HFFc6 (cell line): ENCODE measurements around the gene TNIP1. TPM values are rescaled to one million over a fixed set of nuclear protein-coding genes. Genes with fewer than 3 reads are reported as not detected.

Experiments
- DNase-seq: peaks from one replicate; pipeline ENCODE4 v3.0.0-alpha.2; 2018
- H3K27ac Mint-ChIP-seq: 2 replicates; pipeline ENCODE4 v1.8.0; 2020; ENCODE audit warnings: mild to moderate bottlenecking, mixed read lengths
- H3K27me3 Mint-ChIP-seq: 2 replicates; pipeline ENCODE4 v1.8.0; 2021; ENCODE audit warnings: mild to moderate bottlenecking, moderate library complexity, mixed read lengths; ENCODE audit not compliant: insufficient read depth
- H3K36me3 Mint-ChIP-seq: 2 replicates; pipeline ENCODE4 v1.8.0; 2021; ENCODE audit warnings: low read depth, mixed read lengths
- H3K4me1 Mint-ChIP-seq: 2 replicates; pipeline ENCODE4 v1.8.0; 2020; ENCODE audit warnings: low read depth, mixed read lengths
- H3K4me3 Mint-ChIP-seq: 2 replicates; pipeline ENCODE4 v1.8.0; 2020; ENCODE audit warnings: mild to moderate bottlenecking, moderate library complexity, mixed read lengths
- H3K9me3 Mint-ChIP-seq: 2 replicates; pipeline ENCODE4 v1.8.0; 2020; ENCODE audit warnings: mild to moderate bottlenecking, mixed read lengths
- CTCF ChIP-seq: fragments of 200-600 bp; sonication (generic); IDR thresholded peaks from 2 replicates; pipeline ENCODE4 v1.5.0; 2021; ENCODE audit warnings: antibody characterized with exemption, mild to moderate bottlenecking
- total RNA-seq, 6 experiments: library from RNA; stranded (reverse); fragmentation: NEBNext Ultra II Directional; extraction: Animal tissue kit (Norgen Biotek cat#: 25700); gene quantifications; 2 replicates in 1 of 6; 3 replicates in 5 of 6; pipeline ENCODE4 v1.2.3, GENCODE V29; 2021

Gene TNIP1
- total RNA-seq, 6 experiments from 2014 or later = 81.5 to 105 (median 89.5) TPM

- no peak overlapping the region for H3K4me3 Mint-ChIP-seq
- peaks cover 21% of the 10 kb centered on the region for H3K36me3 Mint-ChIP-seq
- H3K9me3 Mint-ChIP-seq = no peaks in the 10 kb centered on the region
- H3K27me3 Mint-ChIP-seq = no peaks in the 10 kb centered on the region
- H3K27ac Mint-ChIP-seq = no peak overlapping the region
- H3K4me1 Mint-ChIP-seq = peaks cover 32% of the 10 kb centered on the region
- no peak for DNase-seq
- TF ChIP-seq CTCF = no peak
Observed at GRCh38 chr5:151042453-151043093, 38.3 kb downstream of the TNIP1 start.

DNA sequence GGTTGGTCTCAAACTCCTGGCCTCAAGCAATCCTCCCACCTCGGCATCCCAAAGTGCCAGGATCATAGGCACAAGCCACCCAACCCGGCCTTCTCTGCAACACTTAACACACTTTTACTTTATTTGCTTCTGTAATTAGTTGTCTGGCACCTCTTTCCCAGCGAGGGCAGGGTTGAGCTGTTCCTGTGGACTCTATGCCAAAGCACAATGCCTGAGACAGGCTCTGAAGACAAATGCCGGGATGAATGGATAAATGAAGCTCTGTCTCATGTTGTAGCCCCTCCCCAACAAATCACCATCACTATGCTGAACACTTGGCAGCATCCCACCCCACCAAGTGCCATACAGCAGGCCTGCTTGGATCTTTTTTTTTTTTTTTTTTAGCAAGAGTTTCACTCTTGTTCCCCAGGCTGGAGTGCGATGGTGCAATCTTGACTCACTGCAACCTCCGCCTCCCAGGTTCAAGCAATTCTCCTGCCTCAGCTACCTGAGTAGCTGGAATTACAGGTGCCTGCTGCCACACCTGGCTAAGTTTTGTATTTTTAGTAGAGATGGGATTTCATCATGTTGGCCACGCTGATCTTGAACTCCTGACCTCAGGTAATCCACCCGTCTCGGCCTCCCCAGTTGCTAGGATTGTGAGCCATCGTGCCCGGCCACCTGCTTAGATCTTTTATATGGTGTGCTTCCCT is 39.1 kb downstream of the TNIP1 start:
- H3K4me1 Mint-ChIP-seq = peaks cover 40% of the 10 kb centered on the region
- TF ChIP-seq CTCF = no peak
- H3K9me3 Mint-ChIP-seq = no peaks in the 10 kb centered on the region
- H3K4me3 Mint-ChIP-seq = no peak overlapping the region
- DNase-seq = no peak
- H3K27me3 Mint-ChIP-seq = no peaks in the 10 kb centered on the region
- peaks cover 21% of the 10 kb centered on the region for H3K36me3 Mint-ChIP-seq
- no peak overlapping the region for H3K27ac Mint-ChIP-seq

DNA sequence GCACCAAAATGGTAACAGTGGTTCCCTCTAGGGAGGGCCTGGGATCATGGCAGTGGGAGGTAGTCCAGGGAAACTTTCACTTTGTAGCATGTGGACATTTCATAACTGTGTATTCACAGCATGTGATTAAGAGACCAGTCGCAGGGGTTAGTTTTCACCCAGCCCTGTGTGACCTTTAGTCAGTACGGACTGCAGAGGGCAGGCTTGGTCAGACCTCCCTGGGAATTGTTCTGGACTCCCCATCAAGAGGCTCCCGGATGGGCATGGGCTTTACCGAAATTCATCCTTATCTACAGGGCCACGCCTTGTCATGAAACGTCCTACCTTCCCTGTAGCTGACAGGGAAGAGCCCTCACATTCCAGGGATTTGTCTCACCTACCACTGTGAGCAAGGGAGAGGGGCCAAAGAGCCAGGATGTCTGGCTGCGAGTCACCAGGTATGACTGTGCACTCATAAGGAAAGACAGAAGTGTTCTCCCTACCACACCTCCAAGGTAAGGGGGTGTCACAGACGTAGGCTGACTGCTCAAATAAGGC is 40.6 kb downstream of the TNIP1 start:
- peak; percentile 21 for DNase-seq

GRCh38 chr5:151039665-151040064 is 41.2 kb downstream of the TNIP1 start:
- Mint-ChIP-seq H3K4me3 (no peak overlapping the region), H3K36me3 (peaks cover 29% of the 10 kb centered on the region), H3K4me1 (peaks cover 45% of the 10 kb centered on the region), H3K9me3 (no peaks in the 10 kb centered on the region), H3K27ac (peak overlapping the region; percentile 33), H3K27me3 (no peaks in the 10 kb centered on the region)
- TF ChIP-seq CTCF = no peak
- DNase-seq = no peak

More for the DNA sequence above, 40.6 kb downstream of the TNIP1 start:
- TF ChIP-seq CTCF = peak; percentile 17; the same call in 1 of the 2 replicates
- Mint-ChIP-seq H3K4me3 (no peak overlapping the region), H3K27me3 (no peaks in the 10 kb centered on the region), H3K4me1 (peaks cover 40% of the 10 kb centered on the region), H3K27ac (peak overlapping the region; percentile 33), H3K36me3 (peaks cover 27% of the 10 kb centered on the region), H3K9me3 (no peaks in the 10 kb centered on the region)

- Mint-ChIP-seq H3K27me3 (peaks cover 1% of the 10 kb centered on the region; the same call in 1 of the 2 replicates), H3K36me3 (peaks cover 33% of the 10 kb centered on the region), H3K27ac (peak overlapping the region; percentile 84), H3K9me3 (no peaks in the 10 kb centered on the region), H3K4me3 (peak overlapping the region; percentile 57), H3K4me1 (peaks cover 49% of the 10 kb centered on the region)
- DNase-seq = no peak
- TF ChIP-seq CTCF = no peak
Observed at GRCh38 chr5:151038801-151039238, 42.0 kb downstream of the TNIP1 start.
